ENCODE measurements around the gene PSMB10.
"Not testable (repeated sequence)": the region's sequence is repeated elsewhere in the genome, so short reads cannot be mapped to it uniquely, and the experiment has no call there.

Gene PSMB10

GRCh38 chr16:67936124-67936879 lies at the start of gene PSMB10:
TSS of gene PSMB10 (minus strand) at chr16:67936850. CDS start at chr16:67936749, 101 bp downstream.
- Mint-ChIP-seq H3K36me3 (ENCODE audit: low read depth) (peaks cover 68% of the 10 kb centered on the region), H3K9me3 (no peaks in the 10 kb centered on the region), H3K27me3 (no peaks in the 10 kb centered on the region), H3K4me3 (peak within 1 kb of the TSS; percentile 83), H3K27ac (peak within 1 kb of the TSS; percentile 91), H3K4me1 (ENCODE audit: low read depth) (peaks cover 37% of the 10 kb centered on the region)
- intact Hi-C loops (cut with micrococcal nuclease), result loop anchor here (5.0 to 10.0 kb wide), 3 partner anchors 62 to 119 kb away; partner anchors contain the start of gene EDC4

GRCh38 chr16:67982011-67982696 lies 45.5 kb upstream of the PSMB10 start:
- intact Hi-C loops (cut with micrococcal nuclease), result no loop called here
- Mint-ChIP-seq H3K27me3 (peaks cover 20% of the 10 kb centered on the region), H3K4me1 (ENCODE audit: low read depth) (peaks cover 26% of the 10 kb centered on the region), H3K36me3 (ENCODE audit: low read depth) (no peaks in the 10 kb centered on the region), H3K9me3 (no peaks in the 10 kb centered on the region), H3K27ac (no peak overlapping the region), H3K4me3 (no peak overlapping the region)

- Mint-ChIP-seq H3K9me3 (no peaks in the 10 kb centered on the region), H3K27ac (no peak within 1 kb of the TSS), H3K27me3 (peaks cover 28% of the 10 kb centered on the region), H3K4me1 (ENCODE audit: low read depth) (peaks cover 24% of the 10 kb centered on the region), H3K36me3 (ENCODE audit: low read depth) (no peaks in the 10 kb centered on the region), H3K4me3 (no peak within 1 kb of the TSS)
- intact Hi-C loops (cut with micrococcal nuclease), result no loop called here
Measured at GRCh38 chr16:67979955-67980678, 43.5 kb upstream of the PSMB10 start, which contains the start of gene DPEP3. TSS of gene DPEP3 (minus strand) at chr16:67980499. CDS start at chr16:67980380, 119 bp downstream.

GRCh38 chr16:67977469-67978227 lies 41.0 kb upstream of the PSMB10 start:
- peaks cover 5% of the 10 kb centered on the region for H3K4me1 Mint-ChIP-seq (ENCODE audit: low read depth)
- intact Hi-C loops (cut with micrococcal nuclease), result no loop called here
- H3K4me3 Mint-ChIP-seq, result no peak overlapping the region
- H3K27me3 Mint-ChIP-seq, result peaks cover 34% of the 10 kb centered on the region
- H3K36me3 Mint-ChIP-seq (ENCODE audit: low read depth), result no peaks in the 10 kb centered on the region
- no peak overlapping the region for H3K27ac Mint-ChIP-seq
- H3K9me3 Mint-ChIP-seq, result no peaks in the 10 kb centered on the region

GRCh38 chr16:67977005-67977404 lies 40.4 kb upstream of the PSMB10 start:
- H3K9me3 Mint-ChIP-seq, result no peaks in the 10 kb centered on the region
- H3K4me3 Mint-ChIP-seq, result no peak overlapping the region
- intact Hi-C loops (cut with micrococcal nuclease), result no loop called here
- H3K27me3 Mint-ChIP-seq, result peaks cover 31% of the 10 kb centered on the region
- no peaks in the 10 kb centered on the region for H3K4me1 Mint-ChIP-seq (ENCODE audit: low read depth)
- H3K27ac Mint-ChIP-seq, result no peak overlapping the region
- H3K36me3 Mint-ChIP-seq (ENCODE audit: low read depth), result no peaks in the 10 kb centered on the region

- no peaks in the 10 kb centered on the region for H3K4me1 Mint-ChIP-seq (ENCODE audit: low read depth)
- peaks cover 30% of the 10 kb centered on the region for H3K27me3 Mint-ChIP-seq
- H3K9me3 Mint-ChIP-seq, result no peaks in the 10 kb centered on the region
- H3K36me3 Mint-ChIP-seq (ENCODE audit: low read depth), result no peaks in the 10 kb centered on the region
- intact Hi-C loops (cut with micrococcal nuclease), result no loop called here
- H3K4me3 Mint-ChIP-seq, result no peak overlapping the region
- H3K27ac Mint-ChIP-seq, result no peak overlapping the region
Measured at GRCh38 chr16:67976205-67976604, 39.6 kb upstream of the PSMB10 start.

- H3K36me3 Mint-ChIP-seq (ENCODE audit: low read depth), result no peaks in the 10 kb centered on the region
- H3K4me3 Mint-ChIP-seq, result no peak overlapping the region
- no peaks in the 10 kb centered on the region for H3K4me1 Mint-ChIP-seq (ENCODE audit: low read depth)
- intact Hi-C loops (cut with micrococcal nuclease), result no loop called here
- H3K9me3 Mint-ChIP-seq, result no peaks in the 10 kb centered on the region
- no peak overlapping the region for H3K27ac Mint-ChIP-seq
- H3K27me3 Mint-ChIP-seq, result peaks cover 24% of the 10 kb centered on the region
Measured at GRCh38 chr16:67975321-67976105, 38.9 kb upstream of the PSMB10 start.

GRCh38 chr16:67972285-67972684 lies 35.6 kb upstream of the PSMB10 start:
- H3K36me3 Mint-ChIP-seq (ENCODE audit: low read depth); intact Hi-C loops (cut with micrococcal nuclease); H3K27ac Mint-ChIP-seq; H3K4me3 Mint-ChIP-seq; H3K9me3 Mint-ChIP-seq: not testable (repeated sequence)
- peaks cover 16% of the 10 kb centered on the region for H3K4me1 Mint-ChIP-seq (ENCODE audit: low read depth)
- H3K27me3 Mint-ChIP-seq, result peaks cover 17% of the 10 kb centered on the region

GRCh38 chr16:67971111-67971510 lies 34.5 kb upstream of the PSMB10 start:
- Mint-ChIP-seq H3K27ac (no peak overlapping the region), H3K4me1 (ENCODE audit: low read depth) (peaks cover 26% of the 10 kb centered on the region), H3K4me3 (no peak overlapping the region), H3K9me3 (no peaks in the 10 kb centered on the region), H3K36me3 (ENCODE audit: low read depth) (no peaks in the 10 kb centered on the region), H3K27me3 (peaks cover 14% of the 10 kb centered on the region)
- intact Hi-C loops (cut with micrococcal nuclease), result no loop called here

GRCh38 chr16:67969254-67970039 lies 32.8 kb upstream of the PSMB10 start:
- peaks cover 26% of the 10 kb centered on the region for H3K4me1 Mint-ChIP-seq (ENCODE audit: low read depth)
- no peaks in the 10 kb centered on the region for H3K36me3 Mint-ChIP-seq (ENCODE audit: low read depth)
- H3K27ac Mint-ChIP-seq, result peak overlapping the region; percentile 77
- H3K27me3 Mint-ChIP-seq, result peaks cover 9% of the 10 kb centered on the region
- intact Hi-C loops (cut with micrococcal nuclease), result no loop called here
- H3K4me3 Mint-ChIP-seq, result peak overlapping the region; percentile 96
- H3K9me3 Mint-ChIP-seq, result no peaks in the 10 kb centered on the region

- intact Hi-C loops (cut with micrococcal nuclease), result no loop called here
- Mint-ChIP-seq H3K4me1 (ENCODE audit: low read depth) (peaks cover 26% of the 10 kb centered on the region), H3K36me3 (ENCODE audit: low read depth) (no peaks in the 10 kb centered on the region), H3K4me3 (peak within 1 kb of the TSS; percentile 96), H3K9me3 (no peaks in the 10 kb centered on the region), H3K27ac (peak within 1 kb of the TSS; percentile 77), H3K27me3 (peaks cover 8% of the 10 kb centered on the region)
Measured at GRCh38 chr16:67968400-67969253, 32.0 kb upstream of the PSMB10 start, which contains the start of gene SLC12A4. TSS of gene SLC12A4 (minus strand) at chr16:67968637. CDS start at chr16:67968553, 84 bp downstream.

All from dendritic cell treated with granulocyte-macrophage colony-stimulating factor and Interleukin-4, amounts not matched to agents 40 ng/mL and 50 ng/mL, for 4 days (primary cell).